ENCODE measurements around the gene LDB3. TPM values are rescaled to one million over a fixed set of nuclear protein-coding genes. Genes with fewer than 3 reads are reported as not detected.
A peak's percentile ranks its signal among the peaks of the same experiment; 100 is the strongest.

LDB3 gene
- total and polyA plus RNA-seq, 9 of the 15 experiments (the other 6 are each of a cell fraction or from before 2014, with no cell fraction given): 0.03 TPM; not detected in 8

- TF ChIP-seq EP400 (IDR thresholded peaks at IDR 0.05): peak; percentile 66
- TF ChIP-seq SMARCE1 (IDR thresholded peaks at IDR 0.05): peak; percentile 79
- TF ChIP-seq, protein P1, sequence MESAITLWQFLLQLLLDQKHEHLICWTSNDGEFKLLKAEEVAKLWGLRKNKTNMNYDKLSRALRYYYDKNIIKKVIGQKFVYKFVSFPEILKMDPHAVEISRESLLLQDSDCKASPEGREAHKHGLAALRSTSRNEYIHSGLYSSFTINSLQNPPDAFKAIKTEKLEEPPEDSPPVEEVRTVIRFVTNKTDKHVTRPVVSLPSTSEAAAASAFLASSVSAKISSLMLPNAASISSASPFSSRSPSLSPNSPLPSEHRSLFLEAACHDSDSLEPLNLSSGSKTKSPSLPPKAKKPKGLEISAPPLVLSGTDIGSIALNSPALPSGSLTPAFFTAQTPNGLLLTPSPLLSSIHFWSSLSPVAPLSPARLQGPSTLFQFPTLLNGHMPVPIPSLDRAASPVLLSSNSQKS (CRISPR knock-in tag; IDR thresholded peaks at IDR 0.05): no peak
- peak; percentile 63 for TF ChIP-seq TAF9B (IDR thresholded peaks at IDR 0.05; ENCODE audit: partially characterized antibody)
- TF ChIP-seq EHMT2 (IDR thresholded peaks at IDR 0.05): 0 out of 2 replicates have a peak, but pooled peaks have one; percentile 25
- no peak for TF ChIP-seq ZNF282 (CRISPR knock-in tag; IDR thresholded peaks at IDR 0.05)
- TF ChIP-seq ZZZ3 (IDR thresholded peaks at IDR 0.05): no peak
- TF ChIP-seq ZBTB33 (CRISPR knock-in tag; IDR thresholded peaks at IDR 0.05): no peak
- TF ChIP-seq ATF1 (CRISPR knock-in tag; IDR thresholded peaks at IDR 0.05): no peak
- peak; percentile 69 for TF ChIP-seq ATF1 (tag; IDR thresholded peaks at IDR 0.05)
- TF ChIP-seq ZNF263 (CRISPR knock-in tag; IDR thresholded peaks at IDR 0.05; ENCODE audit: borderline replicate concordance): no peak
- TF ChIP-seq ZBTB11 (CRISPR knock-in tag; IDR thresholded peaks at IDR 0.05): peak in 1 of 3 experiments; percentile 58; a peak in 2 of 6 replicates
- TF ChIP-seq ZNF592 (IDR thresholded peaks at IDR 0.05): peak; percentile 62; the same call in 1 of the 2 replicates
- TF ChIP-seq NBN (IDR thresholded peaks at IDR 0.05; ENCODE audit: low read depth): peak; percentile 55; the same call in 1 of the 2 replicates
- TF ChIP-seq ETV6 (IDR thresholded peaks at IDR 0.05; ENCODE audit: borderline replicate concordance in 1 of 2, low read depth in 2 of 2, low read length in 1 of 2): peak in 1 of 2 experiments; percentile 37; a peak in 1 of 4 replicates
- no peak for TF ChIP-seq ETV6 (CRISPR knock-in tag; IDR thresholded peaks at IDR 0.05; ENCODE audit: borderline replicate concordance)
These were observed 107.0 kb downstream of the LDB3 start (continued) for GRCh38 chr10:86775056-86775869.
